ENCODE measurements around the gene GJA3. TPM values are rescaled to one million over a fixed set of nuclear protein-coding genes. Genes with fewer than 3 reads are reported as not detected.

The GJA3 gene
- total and polyA plus RNA-seq, 10 of the 15 experiments (the other 5 are each of a cell fraction or from before 2014, with no cell fraction given), result 0.03 to 0.11 (median 0.04) TPM; not detected in 5

DNA sequence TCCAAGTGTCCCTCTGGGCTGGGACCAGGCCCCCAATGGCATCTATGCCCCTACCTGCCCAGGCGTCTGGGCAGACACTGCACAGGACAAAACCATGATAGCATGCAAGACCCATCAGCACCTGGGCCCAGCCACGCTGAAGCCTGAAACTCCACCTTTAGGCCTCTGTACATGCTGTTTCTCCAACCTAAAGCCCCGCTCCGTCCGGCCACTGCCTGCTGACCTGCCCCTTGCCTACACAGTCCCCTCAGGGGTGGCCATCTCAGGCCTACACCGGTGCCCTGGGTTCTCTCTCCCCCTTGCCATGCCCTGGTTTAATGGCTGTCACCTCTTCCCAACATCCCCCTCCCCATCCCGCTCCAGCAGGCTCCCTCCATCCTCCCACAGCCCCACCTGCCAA lies 15.3 kb downstream of the GJA3 start (continued):
- TF ChIP-seq, protein P1, sequence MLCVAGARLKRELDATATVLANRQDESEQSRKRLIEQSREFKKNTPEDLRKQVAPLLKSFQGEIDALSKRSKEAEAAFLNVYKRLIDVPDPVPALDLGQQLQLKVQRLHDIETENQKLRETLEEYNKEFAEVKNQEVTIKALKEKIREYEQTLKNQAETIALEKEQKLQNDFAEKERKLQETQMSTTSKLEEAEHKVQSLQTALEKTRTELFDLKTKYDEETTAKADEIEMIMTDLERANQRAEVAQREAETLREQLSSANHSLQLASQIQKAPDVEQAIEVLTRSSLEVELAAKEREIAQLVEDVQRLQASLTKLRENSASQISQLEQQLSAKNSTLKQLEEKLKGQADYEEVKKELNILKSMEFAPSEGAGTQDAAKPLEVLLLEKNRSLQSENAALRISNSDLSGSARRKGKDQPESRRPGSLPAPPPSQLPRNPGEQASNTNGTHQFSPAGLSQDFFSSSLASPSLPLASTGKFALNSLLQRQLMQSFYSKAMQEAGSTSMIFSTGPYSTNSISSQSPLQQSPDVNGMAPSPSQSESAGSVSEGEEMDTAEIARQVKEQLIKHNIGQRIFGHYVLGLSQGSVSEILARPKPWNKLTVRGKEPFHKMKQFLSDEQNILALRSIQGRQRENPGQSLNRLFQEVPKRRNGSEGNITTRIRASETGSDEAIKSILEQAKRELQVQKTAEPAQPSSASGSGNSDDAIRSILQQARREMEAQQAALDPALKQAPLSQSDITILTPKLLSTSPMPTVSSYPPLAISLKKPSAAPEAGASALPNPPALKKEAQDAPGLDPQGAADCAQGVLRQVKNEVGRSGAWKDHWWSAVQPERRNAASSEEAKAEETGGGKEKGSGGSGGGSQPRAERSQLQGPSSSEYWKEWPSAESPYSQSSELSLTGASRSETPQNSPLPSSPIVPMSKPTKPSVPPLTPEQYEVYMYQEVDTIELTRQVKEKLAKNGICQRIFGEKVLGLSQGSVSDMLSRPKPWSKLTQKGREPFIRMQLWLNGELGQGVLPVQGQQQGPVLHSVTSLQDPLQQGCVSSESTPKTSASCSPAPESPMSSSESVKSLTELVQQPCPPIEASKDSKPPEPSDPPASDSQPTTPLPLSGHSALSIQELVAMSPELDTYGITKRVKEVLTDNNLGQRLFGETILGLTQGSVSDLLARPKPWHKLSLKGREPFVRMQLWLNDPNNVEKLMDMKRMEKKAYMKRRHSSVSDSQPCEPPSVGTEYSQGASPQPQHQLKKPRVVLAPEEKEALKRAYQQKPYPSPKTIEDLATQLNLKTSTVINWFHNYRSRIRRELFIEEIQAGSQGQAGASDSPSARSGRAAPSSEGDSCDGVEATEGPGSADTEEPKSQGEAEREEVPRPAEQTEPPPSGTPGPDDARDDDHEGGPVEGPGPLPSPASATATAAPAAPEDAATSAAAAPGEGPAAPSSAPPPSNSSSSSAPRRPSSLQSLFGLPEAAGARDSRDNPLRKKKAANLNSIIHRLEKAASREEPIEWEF (IDR thresholded peaks at IDR 0.05; ENCODE audit: insufficient replicate concordance, low read depth, low read length), result no peak
- TF ChIP-seq IKZF2 (IDR thresholded peaks at IDR 0.05), result no peak

DNA sequence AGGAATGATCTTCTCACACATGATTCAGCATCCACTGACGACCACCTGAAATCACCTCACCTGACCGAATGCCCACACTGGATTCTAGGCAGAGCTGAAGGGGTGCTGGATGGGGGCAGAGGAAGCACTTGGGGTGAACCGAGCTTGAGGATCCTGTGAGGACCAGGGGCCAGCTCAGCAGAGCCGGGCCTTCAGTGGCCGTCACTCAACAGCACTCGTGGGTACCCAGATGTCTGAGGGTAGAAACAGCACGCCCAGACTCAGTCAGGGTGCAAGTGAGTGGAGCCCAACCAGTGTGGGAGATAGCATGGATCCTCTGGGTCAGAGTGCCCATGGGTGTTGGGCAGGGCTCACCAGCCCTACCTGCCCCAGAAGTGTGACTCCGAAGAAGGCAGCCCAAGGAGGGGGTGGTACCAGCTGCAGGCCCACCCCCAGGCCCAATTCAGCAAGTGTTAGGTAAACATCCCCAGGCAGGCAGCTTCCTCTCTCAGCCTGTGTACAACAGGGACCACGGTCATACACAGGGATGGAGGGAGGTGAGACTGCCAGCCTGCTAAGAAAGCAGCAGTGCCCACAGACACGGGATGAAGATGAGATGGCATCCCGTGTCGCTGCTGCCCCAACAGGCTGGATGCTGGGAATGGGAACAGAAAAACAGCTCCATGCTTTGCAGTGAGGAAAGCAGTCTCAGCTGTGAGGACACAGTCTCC lies 16.6 kb downstream of the GJA3 start:
- CTCF ChIA-PET, result no interaction called here
- RAD21 ChIA-PET (ENCODE audit: unreplicated experiment), result no interaction called here
- Histone ChIP-seq H4K20me1 (ENCODE audit: control insufficient read depth, insufficient read depth) (no peaks in the 10 kb centered on the region), H3K4me3 (no peak overlapping the region), H3K4me1 (ENCODE audit: control insufficient read depth, insufficient read depth, low read length) (no peaks in the 10 kb centered on the region), H3K9ac (ENCODE audit: control insufficient read depth, insufficient read depth, low read length) (no peak overlapping the region), H3K9me3 (replicated peaks; ENCODE audit: control insufficient read depth, insufficient read depth, low read length) (no peaks in the 10 kb centered on the region), H3K79me2 (ENCODE audit: control insufficient read depth, insufficient read depth, low read length) (no peaks in the 10 kb centered on the region), H3K4me2 (ENCODE audit: control insufficient read depth, insufficient read depth) (no peak overlapping the region), H3K36me3 (ENCODE audit: control insufficient read depth in 2 of 2, insufficient read depth in 2 of 2, low read length in 1 of 2) (no peaks in the 10 kb centered on the region), H3K27ac (ENCODE audit: control insufficient read depth, insufficient read depth) (no peak overlapping the region), H2AFZ (ENCODE audit: control insufficient read depth, low read depth, low read length) (no peak overlapping the region), H3K27me3 (replicated peaks in 1 of 2; ENCODE audit: control insufficient read depth in 2 of 2, insufficient read depth in 2 of 2, low read length in 1 of 2) (peaks cover 0 to 3% of the 10 kb centered on the region in 2 experiments; a peak in 2 of 4 replicates)
- 40% methylated on average over 12 of the region's 12 CpGs for WGBS (ENCODE audit: insufficient coverage, insufficient replicate concordance, low lambda C conversion rate, missing lambda C conversion rate)
- intact Hi-C loops (cut with micrococcal nuclease; ENCODE audit: unreplicated experiment), result no loop called here
- ATAC-seq (no peak), FAIRE-seq (no peak), DNase-seq (ENCODE audit: low read depth, low spot score) (no peak)
- BruUV-seq (replicated peaks), result no TSS peak
- in situ Hi-C loops (cut with MboI), result no loop called here
- POLR2A ChIA-PET, result no interaction called here
- SMC1A ChIA-PET (ENCODE audit: uncharacterized antibody, unreplicated experiment), result interaction anchor here (1.0 kb wide), 1 partner anchor 15 kb away, joined by 3 read pairs; no protein-coding TSS in a partner anchor
- no peak for TF ChIP-seq ZSCAN29 (IDR thresholded peaks at IDR 0.05)
- TF ChIP-seq STAT1 (conservative IDR thresholded peaks at IDR 0.05), result no peak
- TF ChIP-seq TBL1XR1 (IDR thresholded peaks at IDR 0.05; ENCODE audit: low read depth, low read length), result no peak
- TF ChIP-seq, protein P2, sequence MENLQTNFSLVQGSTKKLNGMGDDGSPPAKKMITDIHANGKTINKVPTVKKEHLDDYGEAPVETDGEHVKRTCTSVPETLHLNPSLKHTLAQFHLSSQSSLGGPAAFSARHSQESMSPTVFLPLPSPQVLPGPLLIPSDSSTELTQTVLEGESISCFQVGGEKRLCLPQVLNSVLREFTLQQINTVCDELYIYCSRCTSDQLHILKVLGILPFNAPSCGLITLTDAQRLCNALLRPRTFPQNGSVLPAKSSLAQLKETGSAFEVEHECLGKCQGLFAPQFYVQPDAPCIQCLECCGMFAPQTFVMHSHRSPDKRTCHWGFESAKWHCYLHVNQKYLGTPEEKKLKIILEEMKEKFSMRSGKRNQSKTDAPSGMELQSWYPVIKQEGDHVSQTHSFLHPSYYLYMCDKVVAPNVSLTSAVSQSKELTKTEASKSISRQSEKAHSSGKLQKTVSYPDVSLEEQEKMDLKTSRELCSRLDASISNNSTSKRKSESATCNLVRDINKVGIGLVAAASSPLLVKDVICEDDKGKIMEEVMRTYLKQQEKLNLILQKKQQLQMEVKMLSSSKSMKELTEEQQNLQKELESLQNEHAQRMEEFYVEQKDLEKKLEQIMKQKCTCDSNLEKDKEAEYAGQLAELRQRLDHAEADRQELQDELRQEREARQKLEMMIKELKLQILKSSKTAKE (IDR thresholded peaks at IDR 0.05; ENCODE audit: low read depth, poor library complexity, severe bottlenecking), result no peak
- TF ChIP-seq, protein P3, sequence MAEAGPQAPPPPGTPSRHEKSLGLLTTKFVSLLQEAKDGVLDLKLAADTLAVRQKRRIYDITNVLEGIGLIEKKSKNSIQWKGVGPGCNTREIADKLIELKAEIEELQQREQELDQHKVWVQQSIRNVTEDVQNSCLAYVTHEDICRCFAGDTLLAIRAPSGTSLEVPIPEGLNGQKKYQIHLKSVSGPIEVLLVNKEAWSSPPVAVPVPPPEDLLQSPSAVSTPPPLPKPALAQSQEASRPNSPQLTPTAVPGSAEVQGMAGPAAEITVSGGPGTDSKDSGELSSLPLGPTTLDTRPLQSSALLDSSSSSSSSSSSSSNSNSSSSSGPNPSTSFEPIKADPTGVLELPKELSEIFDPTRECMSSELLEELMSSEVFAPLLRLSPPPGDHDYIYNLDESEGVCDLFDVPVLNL (IDR thresholded peaks at IDR 0.05; ENCODE audit: low read depth, low read length), result no peak
- no peak for TF ChIP-seq RELA (IDR thresholded peaks at IDR 0.05; ENCODE audit: borderline replicate concordance, partially characterized antibody)
- TF ChIP-seq MXI1 (IDR thresholded peaks at IDR 0.05; ENCODE audit: low read depth, low read length), result no peak

Measured in GM12878 (cell line).